ENCODE results near the gene RDH5. TPM values are rescaled to one million over a fixed set of nuclear protein-coding genes. Genes with fewer than 3 reads are reported as not detected.

Gene RDH5
- total and polyA plus RNA-seq, 2 of the 13 experiments (the other 11 are each of a cell fraction or from before 2014, with no cell fraction given): 2.6 to 5.7 TPM

DNA sequence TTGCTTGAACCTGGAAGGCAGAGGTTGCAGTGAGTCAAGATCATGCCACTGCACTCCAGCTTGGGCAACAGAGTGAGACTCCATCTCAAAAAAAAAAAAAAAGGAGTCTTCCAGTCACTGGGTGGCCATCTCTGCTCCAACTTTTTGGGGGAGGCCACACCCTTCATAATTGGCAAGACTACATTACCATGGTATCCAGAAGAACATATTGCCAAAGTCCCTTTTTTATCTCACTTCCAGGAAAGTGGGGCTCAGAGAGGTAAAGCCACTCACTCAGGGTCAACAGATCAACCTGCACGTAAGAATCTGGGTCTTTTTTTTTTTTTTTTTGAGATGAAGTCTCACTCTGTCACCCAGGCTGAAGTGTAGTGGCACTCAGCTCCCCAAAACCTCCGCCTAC is 13.7 kb downstream of the RDH5 start:
- no peak overlapping the region for H2AFZ ChIP-seq (ENCODE audit: low read length)
- no peak overlapping the region for H3K27ac ChIP-seq (ENCODE audit: extremely low read length, insufficient read depth, low read length)
- H3K4me1 ChIP-seq (ENCODE audit: insufficient read depth, low read length): peaks cover 34% of the 10 kb centered on the region
- no peaks in the 10 kb centered on the region for H4K20me1 ChIP-seq (ENCODE audit: insufficient read depth, low read length)
- intact Hi-C loops (cut with micrococcal nuclease; ENCODE audit: unreplicated experiment): no loop called here
- no peak overlapping the region for H3K9ac ChIP-seq (ENCODE audit: insufficient read depth, low read depth, low read length)
- DNase-seq (ENCODE audit: low spot score): no peak
- no peaks in the 10 kb centered on the region for H3K79me2 ChIP-seq (ENCODE audit: insufficient read depth, low read length)
- no peak for FAIRE-seq
- in situ Hi-C loops (cut with HindIII; ENCODE audit: extremely low pct_ligation_motif_present, low pct_unique_long_range_greater_than_20kb): no loop called here
- WGBS (ENCODE audit: low lambda C conversion rate): 38% methylated on average over 2 of the region's 2 CpGs
- ChIA-PET POLR2A (no interaction called here), CTCF (ENCODE audit: low intra/inter-chr PET ratio, low total read pairs) (no interaction called here)
- no peak for TF ChIP-seq ZNF253 (CRISPR knock-in tag; IDR thresholded peaks at IDR 0.05; ENCODE audit: borderline replicate concordance)
- no peak for TF ChIP-seq MXD4 (CRISPR knock-in tag; IDR thresholded peaks at IDR 0.05)
- TF ChIP-seq, protein P1, sequence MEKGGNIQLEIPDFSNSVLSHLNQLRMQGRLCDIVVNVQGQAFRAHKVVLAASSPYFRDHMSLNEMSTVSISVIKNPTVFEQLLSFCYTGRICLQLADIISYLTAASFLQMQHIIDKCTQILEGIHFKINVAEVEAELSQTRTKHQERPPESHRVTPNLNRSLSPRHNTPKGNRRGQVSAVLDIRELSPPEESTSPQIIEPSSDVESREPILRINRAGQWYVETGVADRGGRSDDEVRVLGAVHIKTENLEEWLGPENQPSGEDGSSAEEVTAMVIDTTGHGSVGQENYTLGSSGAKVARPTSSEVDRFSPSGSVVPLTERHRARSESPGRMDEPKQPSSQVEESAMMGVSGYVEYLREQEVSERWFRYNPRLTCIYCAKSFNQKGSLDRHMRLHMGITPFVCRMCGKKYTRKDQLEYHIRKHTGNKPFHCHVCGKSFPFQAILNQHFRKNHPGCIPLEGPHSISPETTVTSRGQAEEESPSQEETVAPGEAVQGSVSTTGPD (CRISPR knock-in tag; IDR thresholded peaks at IDR 0.05): no peak
- TF ChIP-seq ZNF792 (CRISPR knock-in tag; IDR thresholded peaks at IDR 0.05): no peak
- no peak for TF ChIP-seq NFE2 (CRISPR knock-in tag; IDR thresholded peaks at IDR 0.05)
- no peak for TF ChIP-seq SNAPC2 (CRISPR knock-in tag; IDR thresholded peaks at IDR 0.05)
- TF ChIP-seq, protein P2, sequence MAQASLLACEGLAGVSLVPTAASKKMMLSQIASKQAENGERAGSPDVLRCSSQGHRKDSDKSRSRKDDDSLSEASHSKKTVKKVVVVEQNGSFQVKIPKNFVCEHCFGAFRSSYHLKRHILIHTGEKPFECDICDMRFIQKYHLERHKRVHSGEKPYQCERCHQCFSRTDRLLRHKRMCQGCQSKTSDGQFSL (CRISPR knock-in tag; IDR thresholded peaks at IDR 0.05): no peak
- H3K36me3 ChIP-seq (replicated peaks in 1 of 2; ENCODE audit: control insufficient read depth in 1 of 2, insufficient read depth in 2 of 2, low read length in 2 of 2): no peaks in the 10 kb centered on the region
- no peaks in the 10 kb centered on the region for H3K27me3 ChIP-seq (ENCODE audit: control insufficient read depth in 1 of 2, insufficient read depth in 2 of 2, low read length in 2 of 2)
- BruUV-seq (replicated peaks): no TSS peak
- no peaks in the 10 kb centered on the region for H3K9me3 ChIP-seq (ENCODE audit: low read length)
- H3K4me2 ChIP-seq (ENCODE audit: low read depth, low read length): no peak overlapping the region
- ATAC-seq: no peak
- no peak overlapping the region for H3K4me3 ChIP-seq (replicated peaks in 1 of 3; ENCODE audit: insufficient read depth in 1 of 3, low read depth in 2 of 3, low read length in 3 of 3)

DNA sequence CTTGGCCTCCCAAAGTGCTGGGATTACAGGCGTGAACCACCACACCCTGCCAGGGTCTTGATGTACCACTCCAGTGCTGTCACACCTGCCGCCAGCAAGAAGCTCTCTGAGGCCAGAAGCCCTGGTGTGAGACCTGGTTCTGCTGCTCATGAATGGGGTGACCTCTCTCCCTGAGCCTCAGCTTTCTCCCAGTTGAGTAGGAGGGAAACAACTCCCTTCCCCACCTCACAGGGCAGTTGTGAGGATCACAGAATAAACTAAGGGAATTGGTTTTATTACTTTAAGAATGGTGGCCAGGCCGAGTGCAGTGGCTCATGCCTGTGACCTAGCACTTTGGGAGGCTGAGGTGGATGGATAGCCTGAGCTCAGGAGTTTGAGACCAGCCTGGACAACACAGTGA is 14.4 kb downstream of the RDH5 start:
- DNase-seq (ENCODE audit: low spot score) (no peak), FAIRE-seq (no peak), ATAC-seq (no peak)
- no TSS peak for BruUV-seq (replicated peaks)
- H3K4me3 ChIP-seq (replicated peaks in 1 of 3; ENCODE audit: insufficient read depth in 1 of 3, low read depth in 2 of 3, low read length in 3 of 3): no peak overlapping the region
- no peak overlapping the region for H2AFZ ChIP-seq (ENCODE audit: low read length)
- ChIA-PET POLR2A (no interaction called here), CTCF (ENCODE audit: low intra/inter-chr PET ratio, low total read pairs) (no interaction called here)
- no peaks in the 10 kb centered on the region for H4K20me1 ChIP-seq (ENCODE audit: insufficient read depth, low read length)
- H3K4me2 ChIP-seq (ENCODE audit: low read depth, low read length): no peak overlapping the region
- no peaks in the 10 kb centered on the region for H3K36me3 ChIP-seq (replicated peaks in 1 of 2; ENCODE audit: control insufficient read depth in 1 of 2, insufficient read depth in 2 of 2, low read length in 2 of 2)
- H3K9ac ChIP-seq (ENCODE audit: insufficient read depth, low read depth, low read length): no peak overlapping the region
- no peaks in the 10 kb centered on the region for H3K9me3 ChIP-seq (ENCODE audit: low read length)
- no peaks in the 10 kb centered on the region for H3K27me3 ChIP-seq (ENCODE audit: control insufficient read depth in 1 of 2, insufficient read depth in 2 of 2, low read length in 2 of 2)
- intact Hi-C loops (cut with micrococcal nuclease; ENCODE audit: unreplicated experiment): no loop called here
- 61% methylated on average over 2 of the region's 3 CpGs for WGBS (ENCODE audit: low lambda C conversion rate)
- peaks cover 32% of the 10 kb centered on the region for H3K4me1 ChIP-seq (ENCODE audit: insufficient read depth, low read length)
- no peaks in the 10 kb centered on the region for H3K79me2 ChIP-seq (ENCODE audit: insufficient read depth, low read length)
- no peak overlapping the region for H3K27ac ChIP-seq (ENCODE audit: extremely low read length, insufficient read depth, low read length)
- in situ Hi-C loops (cut with HindIII; ENCODE audit: extremely low pct_ligation_motif_present, low pct_unique_long_range_greater_than_20kb): no loop called here
- TF ChIP-seq ZNF724P (CRISPR knock-in tag; IDR thresholded peaks at IDR 0.05; ENCODE audit: borderline replicate concordance) (no peak), GATAD2A (CRISPR knock-in tag; IDR thresholded peaks at IDR 0.05) (no peak), TSC22D2 (CRISPR knock-in tag; IDR thresholded peaks at IDR 0.05; ENCODE audit: borderline replicate concordance) (no peak), ZNF333 (CRISPR knock-in tag; IDR thresholded peaks at IDR 0.05; ENCODE audit: borderline replicate concordance) (no peak), TEAD3 (CRISPR knock-in tag; optimal IDR thresholded peaks at IDR 0.05; ENCODE audit: borderline replicate concordance) (no peak)
- TF ChIP-seq, protein P3, sequence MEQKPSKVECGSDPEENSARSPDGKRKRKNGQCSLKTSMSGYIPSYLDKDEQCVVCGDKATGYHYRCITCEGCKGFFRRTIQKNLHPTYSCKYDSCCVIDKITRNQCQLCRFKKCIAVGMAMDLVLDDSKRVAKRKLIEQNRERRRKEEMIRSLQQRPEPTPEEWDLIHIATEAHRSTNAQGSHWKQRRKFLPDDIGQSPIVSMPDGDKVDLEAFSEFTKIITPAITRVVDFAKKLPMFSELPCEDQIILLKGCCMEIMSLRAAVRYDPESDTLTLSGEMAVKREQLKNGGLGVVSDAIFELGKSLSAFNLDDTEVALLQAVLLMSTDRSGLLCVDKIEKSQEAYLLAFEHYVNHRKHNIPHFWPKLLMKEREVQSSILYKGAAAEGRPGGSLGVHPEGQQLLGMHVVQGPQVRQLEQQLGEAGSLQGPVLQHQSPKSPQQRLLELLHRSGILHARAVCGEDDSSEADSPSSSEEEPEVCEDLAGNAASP (CRISPR knock-in tag; IDR thresholded peaks at IDR 0.05; ENCODE audit: borderline replicate concordance): no peak
- TF ChIP-seq, protein P4, sequence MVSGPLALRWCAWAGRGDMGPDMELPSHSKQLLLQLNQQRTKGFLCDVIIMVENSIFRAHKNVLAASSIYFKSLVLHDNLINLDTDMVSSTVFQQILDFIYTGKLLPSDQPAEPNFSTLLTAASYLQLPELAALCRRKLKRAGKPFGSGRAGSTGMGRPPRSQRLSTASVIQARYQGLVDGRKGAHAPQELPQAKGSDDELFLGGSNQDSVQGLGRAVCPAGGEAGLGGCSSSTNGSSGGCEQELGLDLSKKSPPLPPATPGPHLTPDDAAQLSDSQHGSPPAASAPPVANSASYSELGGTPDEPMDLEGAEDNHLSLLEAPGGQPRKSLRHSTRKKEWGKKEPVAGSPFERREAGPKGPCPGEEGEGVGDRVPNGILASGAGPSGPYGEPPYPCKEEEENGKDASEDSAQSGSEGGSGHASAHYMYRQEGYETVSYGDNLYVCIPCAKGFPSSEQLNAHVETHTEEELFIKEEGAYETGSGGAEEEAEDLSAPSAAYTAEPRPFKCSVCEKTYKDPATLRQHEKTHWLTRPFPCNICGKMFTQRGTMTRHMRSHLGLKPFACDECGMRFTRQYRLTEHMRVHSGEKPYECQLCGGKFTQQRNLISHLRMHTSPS (CRISPR knock-in tag; IDR thresholded peaks at IDR 0.05; ENCODE audit: low read depth): no peak
- TF ChIP-seq, protein P5, sequence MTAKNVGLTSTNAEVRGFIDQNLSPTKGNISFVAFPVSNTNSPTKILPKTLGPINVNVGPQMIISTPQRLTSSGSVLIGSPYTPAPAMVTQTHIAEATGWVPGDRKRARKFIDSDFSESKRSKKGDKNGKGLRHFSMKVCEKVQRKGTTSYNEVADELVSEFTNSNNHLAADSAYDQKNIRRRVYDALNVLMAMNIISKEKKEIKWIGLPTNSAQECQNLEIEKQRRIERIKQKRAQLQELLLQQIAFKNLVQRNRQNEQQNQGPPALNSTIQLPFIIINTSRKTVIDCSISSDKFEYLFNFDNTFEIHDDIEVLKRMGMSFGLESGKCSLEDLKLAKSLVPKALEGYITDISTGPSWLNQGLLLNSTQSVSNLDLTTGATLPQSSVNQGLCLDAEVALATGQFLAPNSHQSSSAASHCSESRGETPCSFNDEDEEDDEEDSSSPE (CRISPR knock-in tag; IDR thresholded peaks at IDR 0.05): no peak
